ENCODE data around the gene MCIDAS.

GRCh38 chr5:55276771-55277170 is 49.7 kb upstream of the MCIDAS start:
- TF ChIP-seq CTCF (IDR thresholded peaks at IDR 0.05) (no peak), POLR2A (IDR thresholded peaks at IDR 0.05) (no peak), EP300 (IDR thresholded peaks at IDR 0.05) (no peak)

All from tibial nerve (tissue), 4 donors.